Measurements from ENCODE around the gene STK25. TPM values are rescaled to one million over a fixed set of nuclear protein-coding genes. Genes with fewer than 3 reads are reported as not detected.

The STK25 gene
- polyA plus RNA-seq, 3 donors: 62.7 to 215 (median 69.5) TPM

- Mint-ChIP-seq H3K9me3 (peaks cover 0 to 6% (median under 1%) of the 10 kb centered on the region in 7 donors), H3K27me3 (ENCODE audit: low read depth in 3 of 3) (peaks cover 28 to 40% (median 30%) of the 10 kb centered on the region in 3 donors), H3K36me3 (no peaks in the 10 kb centered on the region), H3K4me3 (no peak overlapping the region), H3K4me1 (peaks cover under 1% of the 10 kb centered on the region), H3K27ac (no peak overlapping the region)
- Histone ChIP-seq H3K4me3 (replicated peaks in 1 of 3; ENCODE audit: low read depth in 2 of 3, low read length in 3 of 3) (no peak overlapping the region), H3K27ac (ENCODE audit: low read depth in 1 of 2, low read length in 2 of 2) (no peak overlapping the region), H3K9ac (ENCODE audit: insufficient read depth, low read length, poor library complexity, severe bottlenecking) (no peak overlapping the region), H4K20me1 (ENCODE audit: insufficient read depth, low read length) (no peaks in the 10 kb centered on the region), H3K27me3 (ENCODE audit: control insufficient read depth in 2 of 2, insufficient read depth in 2 of 2, low read length in 2 of 2) (peaks cover 8 to 34% of the 10 kb centered on the region in 2 donors), H2AFZ (ENCODE audit: insufficient read depth, low read depth, low read length, poor library complexity, severe bottlenecking) (no peak overlapping the region), H3K36me3 (replicated peaks in 1 of 2; ENCODE audit: control insufficient read depth in 1 of 2, insufficient read depth in 2 of 2, low read length in 2 of 2) (no peaks in the 10 kb centered on the region), H3K4me1 (ENCODE audit: control insufficient read depth in 1 of 2, insufficient read depth in 2 of 2, low read length in 2 of 2) (peaks cover 1 to 7% of the 10 kb centered on the region in 2 donors), H3K4me2 (replicated peaks; ENCODE audit: extremely low read depth, low read length, poor library complexity, severe bottlenecking) (no peak overlapping the region), H3K79me2 (ENCODE audit: insufficient read depth, low read length) (no peaks in the 10 kb centered on the region), H3K9me3 (replicated peaks in 1 of 2; ENCODE audit: control insufficient read depth in 1 of 2, insufficient read depth in 1 of 2, low read length in 2 of 2) (peaks cover 0 to 7% of the 10 kb centered on the region in 2 donors)
- 87% methylated on average over 11 of the region's 12 CpGs for WGBS (ENCODE audit: insufficient coverage)
- TF ChIP-seq CTCF (IDR thresholded peaks at IDR 0.05): no peak
- no peak for DNase-seq
- intact Hi-C loops (cut with micrococcal nuclease): no loop called here
Observed at GRCh38 chr2:241545523-241546473, 37.4 kb upstream of the STK25 start.

- H3K4me3 Mint-ChIP-seq: no peak overlapping the region
- no peak for TF ChIP-seq CTCF (IDR thresholded peaks at IDR 0.05)
- peaks cover 8 to 41% of the 10 kb centered on the region in 2 donors for H3K27me3 ChIP-seq (ENCODE audit: control insufficient read depth in 2 of 2, insufficient read depth in 2 of 2, low read length in 2 of 2)
Observed at GRCh38 chr2:241545106-241545505, 36.7 kb upstream of the STK25 start.

More at GRCh38 chr2:241545106-241545505, 36.7 kb upstream of the STK25 start:
- intact Hi-C loops (cut with micrococcal nuclease): no loop called here
- Histone ChIP-seq H4K20me1 (ENCODE audit: insufficient read depth, low read length) (no peaks in the 10 kb centered on the region), H3K4me3 (replicated peaks in 1 of 3; ENCODE audit: low read depth in 2 of 3, low read length in 3 of 3) (no peak overlapping the region), H3K4me1 (ENCODE audit: control insufficient read depth in 1 of 2, insufficient read depth in 2 of 2, low read length in 2 of 2) (peaks cover 6 to 12% of the 10 kb centered on the region in 2 donors), H3K36me3 (replicated peaks in 1 of 2; ENCODE audit: control insufficient read depth in 1 of 2, insufficient read depth in 2 of 2, low read length in 2 of 2) (no peaks in the 10 kb centered on the region), H2AFZ (ENCODE audit: insufficient read depth, low read depth, low read length, poor library complexity, severe bottlenecking) (no peak overlapping the region), H3K9ac (ENCODE audit: insufficient read depth, low read length, poor library complexity, severe bottlenecking) (no peak overlapping the region), H3K79me2 (ENCODE audit: insufficient read depth, low read length) (no peaks in the 10 kb centered on the region), H3K27ac (ENCODE audit: low read depth in 1 of 2, low read length in 2 of 2) (no peak overlapping the region), H3K4me2 (replicated peaks; ENCODE audit: extremely low read depth, low read length, poor library complexity, severe bottlenecking) (no peak overlapping the region), H3K9me3 (replicated peaks in 1 of 2; ENCODE audit: control insufficient read depth in 1 of 2, insufficient read depth in 1 of 2, low read length in 2 of 2) (peaks cover 0 to 7% of the 10 kb centered on the region in 2 donors)
- Mint-ChIP-seq H3K9me3 (peaks cover 0 to 11% (median 5%) of the 10 kb centered on the region in 7 donors), H3K27me3 (ENCODE audit: low read depth in 3 of 3) (peaks cover 35 to 46% (median 36%) of the 10 kb centered on the region in 3 donors), H3K4me1 (peaks cover 5% of the 10 kb centered on the region), H3K36me3 (peaks cover 2% of the 10 kb centered on the region in 2 donors), H3K27ac (no peak overlapping the region)
- WGBS (ENCODE audit: insufficient coverage): 81% methylated on average over 10 of the region's 10 CpGs
- no peak for DNase-seq

All from CD14-positive monocyte (primary cell).